HG03103 (cell line): ENCODE results near the gene C9orf78.

ENCODE experiments used
- ATAC-seq: cut with Tn5 transposase; IDR thresholded peaks from one replicate; pipeline ENCODE4 v1.9.1; 2021; ENCODE audit warnings: low read depth; ENCODE audit not compliant: unreplicated experiment

C9orf78 gene

DNA sequence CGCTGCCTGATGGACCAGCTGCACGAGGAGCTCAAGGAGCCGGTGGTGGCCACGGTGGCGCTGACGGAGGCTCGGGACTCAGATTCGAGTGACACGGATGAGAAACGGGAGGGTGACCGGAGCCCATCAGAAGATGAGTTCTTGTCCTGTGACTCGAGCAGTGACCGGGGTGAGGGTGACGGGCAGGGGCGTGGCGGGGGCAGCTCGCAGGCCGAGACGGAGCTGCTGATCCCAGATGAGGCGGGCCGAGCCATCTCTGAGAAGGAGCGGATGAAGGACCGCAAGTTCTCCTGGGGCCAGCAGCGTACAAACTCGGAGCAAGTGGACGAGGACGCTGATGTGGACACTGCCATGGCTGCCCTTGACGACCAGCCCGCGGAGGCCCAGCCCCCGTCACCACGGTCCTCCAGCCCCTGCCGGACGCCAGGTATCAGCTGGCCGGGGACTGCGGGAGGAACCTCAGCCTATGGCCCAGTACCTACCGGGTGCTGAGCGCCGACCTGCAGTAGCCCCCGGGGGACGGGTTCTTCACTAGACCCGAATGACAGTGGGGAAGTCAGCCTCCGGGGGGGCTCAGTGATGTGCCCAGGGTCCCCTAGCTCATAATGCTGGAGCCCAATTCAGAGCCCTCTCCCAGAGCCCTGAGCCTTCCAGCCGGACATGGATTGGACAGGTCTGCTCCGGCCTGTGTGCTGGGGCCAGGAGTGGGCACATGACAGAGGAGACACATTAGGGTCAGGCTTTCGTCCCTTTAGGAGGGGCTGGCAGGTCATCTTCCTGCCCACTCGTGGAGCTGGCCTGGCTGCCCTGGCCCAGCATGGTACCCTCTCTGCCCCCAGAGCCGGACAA is 33.2 kb upstream of the C9orf78 start:
- no peak for ATAC-seq

- ATAC-seq, result no peak
Measured at GRCh38 chr9:129867136-129868022, 32.3 kb upstream of the C9orf78 start.

DNA sequence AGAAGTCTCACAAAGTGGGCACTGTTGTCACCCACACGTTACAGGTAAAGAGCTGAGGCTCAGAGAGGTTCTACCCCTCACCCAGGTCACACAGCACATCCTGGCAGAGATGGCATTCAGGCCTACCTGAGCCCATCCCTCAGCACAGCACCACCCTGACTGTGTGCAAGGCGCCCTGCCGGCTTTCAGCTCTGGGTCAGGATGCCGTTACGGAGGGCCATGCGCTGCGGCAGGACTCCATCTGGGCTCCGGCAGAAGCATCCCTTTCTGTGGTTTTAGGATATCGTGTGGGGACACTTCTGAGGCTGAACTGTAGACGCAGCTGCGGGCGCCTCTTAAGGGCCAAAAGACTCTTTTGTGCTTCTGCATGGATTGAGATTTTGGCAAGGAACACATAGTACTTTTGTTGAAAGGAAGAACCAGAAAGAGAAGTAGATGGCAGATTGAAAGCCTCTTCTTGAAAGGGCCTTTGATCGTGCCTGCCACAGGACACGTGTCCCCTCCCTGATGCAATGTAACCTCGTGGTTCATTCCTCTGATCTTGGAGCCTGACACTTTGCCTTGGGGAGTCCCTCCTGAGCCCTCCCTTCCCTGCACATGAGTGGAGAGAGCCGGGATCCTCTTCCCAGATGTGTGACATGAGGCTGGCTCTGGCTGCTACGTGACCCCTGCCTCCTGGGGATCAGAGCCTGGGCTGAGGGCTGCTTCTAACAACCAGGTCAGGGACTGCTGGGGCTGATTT is 31.5 kb upstream of the C9orf78 start:
- ATAC-seq, result no peak

GRCh38 chr9:129865668-129866320 is 30.7 kb upstream of the C9orf78 start:
- no peak for ATAC-seq

DNA sequence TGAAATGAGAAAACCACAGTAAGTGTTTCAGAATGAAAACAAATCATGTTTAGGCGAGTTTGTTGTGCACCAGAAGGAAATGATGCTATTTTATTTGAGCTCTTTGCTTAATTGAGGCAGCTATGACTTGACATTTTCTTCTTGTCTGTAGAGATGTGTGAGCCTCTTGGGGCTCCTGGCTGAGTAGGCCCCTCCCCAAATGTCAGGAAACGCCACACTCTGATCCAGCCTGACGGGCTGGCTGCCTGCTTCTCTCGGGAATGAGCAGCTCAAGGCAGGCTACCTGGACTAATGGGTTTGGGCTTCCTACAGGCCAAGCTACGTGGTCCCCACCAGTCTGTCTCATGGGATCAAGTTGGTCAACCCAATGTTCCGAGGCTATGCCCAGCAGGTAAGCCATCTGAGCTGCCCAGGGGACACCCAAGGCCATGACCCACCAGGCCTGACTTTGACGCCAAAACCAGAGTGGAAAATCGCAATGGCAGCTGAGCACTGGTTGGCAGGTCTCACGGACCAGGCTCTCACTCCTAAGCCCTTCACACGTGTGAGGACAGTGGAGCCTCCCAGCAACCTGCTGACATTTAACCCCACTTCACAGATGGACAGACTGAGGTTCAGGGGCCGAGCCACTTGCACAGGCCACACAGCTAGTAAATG is 30.0 kb upstream of the C9orf78 start:
- no peak for ATAC-seq

GRCh38 chr9:129863059-129863690 is 28.1 kb upstream of the C9orf78 start:
- no peak for ATAC-seq

DNA sequence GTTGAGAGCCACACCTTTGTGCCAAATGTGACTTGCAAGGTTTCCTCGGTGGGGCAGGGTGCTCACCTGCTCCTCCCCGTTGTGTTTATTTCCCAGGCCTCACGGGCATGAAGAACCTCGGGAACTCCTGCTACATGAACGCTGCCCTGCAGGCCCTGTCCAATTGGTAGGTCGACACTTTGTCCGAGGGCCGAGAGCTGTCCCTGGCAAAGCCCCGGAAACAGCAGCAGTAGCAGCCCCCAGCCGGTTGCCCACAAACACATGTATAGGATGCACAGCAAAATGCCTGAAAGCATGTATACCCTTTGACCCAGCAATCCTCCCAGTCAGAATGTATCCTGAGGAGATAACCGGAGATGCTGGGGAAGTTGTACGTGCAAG is 26.4 kb upstream of the C9orf78 start:
- no peak for ATAC-seq

DNA sequence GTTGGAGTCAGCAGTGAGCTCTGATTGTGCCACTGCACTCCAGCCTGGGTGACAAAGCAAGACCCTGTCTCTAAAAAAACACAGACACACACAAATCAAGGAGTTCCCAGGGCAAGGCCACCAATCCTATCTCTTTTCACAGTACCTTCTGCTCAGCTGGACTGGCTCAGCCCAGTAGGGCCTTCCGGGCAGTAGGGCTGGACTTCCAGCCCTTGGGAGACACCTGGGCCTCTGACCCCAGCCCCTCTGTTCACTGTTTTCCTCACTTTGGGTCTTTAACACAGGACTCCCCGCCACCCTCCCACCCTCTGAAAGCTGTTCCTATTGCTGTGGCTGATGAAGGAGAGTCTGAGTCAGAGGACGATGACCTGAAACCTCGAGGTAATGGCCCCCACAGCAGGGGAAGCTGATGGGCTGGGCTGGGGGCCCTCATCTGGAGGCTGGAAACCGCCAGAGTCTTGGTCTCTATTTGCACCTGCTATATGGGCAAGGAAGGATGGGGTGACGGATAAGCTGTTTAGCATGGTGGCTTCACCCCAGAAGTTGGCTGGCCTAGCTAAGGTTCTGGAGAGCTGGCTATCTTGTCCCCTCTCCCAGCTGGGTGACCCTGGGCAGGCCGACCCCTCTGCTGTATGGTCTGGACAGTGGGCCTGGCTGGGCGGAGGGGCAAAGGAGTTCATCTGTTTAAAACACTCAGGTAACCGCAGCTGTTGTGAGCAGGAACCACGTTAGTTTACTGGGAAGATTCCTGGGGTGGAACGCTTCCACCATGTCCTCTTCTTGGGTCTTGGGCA is 25.8 kb upstream of the C9orf78 start:
- ATAC-seq, result no peak

DNA sequence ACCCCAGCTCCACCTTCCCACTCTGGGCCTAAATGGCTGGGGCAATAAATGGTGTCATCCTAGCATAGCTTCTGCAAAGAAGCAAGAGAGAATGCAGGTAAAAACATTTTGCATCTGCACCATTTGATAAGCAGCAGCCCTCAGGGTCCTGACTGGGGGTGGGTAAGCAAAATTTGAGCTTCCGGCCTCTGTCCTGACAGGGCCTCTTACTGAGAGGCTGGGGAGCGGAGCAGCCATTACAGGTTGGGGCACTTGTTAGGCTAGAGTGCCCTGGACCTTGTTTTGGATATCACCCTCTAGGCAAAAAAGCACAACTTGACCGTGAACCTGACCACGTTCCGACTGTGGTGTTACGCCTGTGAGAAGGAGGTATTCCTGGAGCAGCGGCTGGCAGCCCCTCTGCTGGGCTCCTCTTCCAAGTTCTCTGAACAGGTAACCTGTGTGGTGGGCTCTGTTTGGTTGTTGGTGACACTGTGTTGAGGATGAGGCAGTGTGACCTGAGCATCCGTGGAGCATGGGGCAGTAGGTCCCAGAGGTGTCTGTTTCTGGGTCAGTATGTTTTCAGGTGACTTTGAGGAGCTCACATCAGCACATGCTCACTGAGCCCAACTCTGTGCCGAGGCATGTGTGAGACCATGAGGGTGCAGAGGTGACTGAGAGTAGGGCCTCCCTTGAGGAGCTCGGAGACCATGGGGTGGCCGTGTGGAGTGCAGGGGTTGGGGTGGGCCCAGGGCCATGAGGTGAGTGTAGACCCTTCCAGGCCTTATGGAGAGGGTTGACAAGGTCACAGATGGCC is 23.3 kb upstream of the C9orf78 start:
- ATAC-seq, result no peak

GRCh38 chr9:129857207-129857606 is 22.1 kb upstream of the C9orf78 start:
- no peak for ATAC-seq

- ATAC-seq, result no peak
Measured at GRCh38 chr9:129854588-129855110, 19.6 kb upstream of the C9orf78 start.

DNA sequence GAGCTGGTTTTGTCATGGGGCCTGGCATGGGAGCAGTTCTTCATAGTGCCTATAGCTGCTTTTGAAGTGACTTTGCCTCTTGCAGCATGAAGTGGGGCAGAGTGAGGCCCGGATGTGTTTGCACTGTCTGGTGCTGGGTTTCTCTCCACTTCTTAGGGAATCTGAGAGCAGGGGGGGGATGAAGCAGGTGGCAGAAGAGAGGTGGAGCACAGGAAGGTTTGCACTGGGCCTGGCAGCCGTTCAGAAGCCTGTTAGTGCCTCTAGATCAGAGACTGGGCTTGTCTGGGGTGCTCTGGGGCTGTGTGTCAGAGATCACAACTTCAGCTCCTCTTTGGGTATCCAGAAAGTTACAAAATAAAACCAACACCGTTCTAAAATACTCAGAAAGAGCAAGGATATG is 18.5 kb upstream of the C9orf78 start:
- no peak for ATAC-seq

- no peak for ATAC-seq
Measured at GRCh38 chr9:129852579-129852978, 17.5 kb upstream of the C9orf78 start.

DNA sequence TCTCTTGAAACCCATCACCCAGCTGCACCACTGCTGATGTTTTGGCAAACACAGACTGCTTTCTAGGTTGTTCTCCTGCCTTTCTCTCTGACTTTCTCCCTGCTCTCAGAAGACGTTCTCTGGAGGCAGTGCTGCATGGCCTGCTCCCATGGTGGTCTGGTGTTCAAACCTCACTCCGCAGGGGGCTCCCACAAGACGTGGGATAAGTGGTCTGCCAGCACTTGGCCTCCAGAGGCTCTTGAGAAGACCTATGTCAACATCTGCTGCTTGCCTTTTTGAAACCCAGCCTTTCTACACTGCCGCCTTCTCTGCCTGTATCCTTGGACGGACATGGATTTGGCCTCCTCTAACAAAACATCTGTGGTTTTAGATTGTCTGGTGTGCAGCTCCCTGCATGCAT is 16.7 kb upstream of the C9orf78 start:
- no peak for ATAC-seq

DNA sequence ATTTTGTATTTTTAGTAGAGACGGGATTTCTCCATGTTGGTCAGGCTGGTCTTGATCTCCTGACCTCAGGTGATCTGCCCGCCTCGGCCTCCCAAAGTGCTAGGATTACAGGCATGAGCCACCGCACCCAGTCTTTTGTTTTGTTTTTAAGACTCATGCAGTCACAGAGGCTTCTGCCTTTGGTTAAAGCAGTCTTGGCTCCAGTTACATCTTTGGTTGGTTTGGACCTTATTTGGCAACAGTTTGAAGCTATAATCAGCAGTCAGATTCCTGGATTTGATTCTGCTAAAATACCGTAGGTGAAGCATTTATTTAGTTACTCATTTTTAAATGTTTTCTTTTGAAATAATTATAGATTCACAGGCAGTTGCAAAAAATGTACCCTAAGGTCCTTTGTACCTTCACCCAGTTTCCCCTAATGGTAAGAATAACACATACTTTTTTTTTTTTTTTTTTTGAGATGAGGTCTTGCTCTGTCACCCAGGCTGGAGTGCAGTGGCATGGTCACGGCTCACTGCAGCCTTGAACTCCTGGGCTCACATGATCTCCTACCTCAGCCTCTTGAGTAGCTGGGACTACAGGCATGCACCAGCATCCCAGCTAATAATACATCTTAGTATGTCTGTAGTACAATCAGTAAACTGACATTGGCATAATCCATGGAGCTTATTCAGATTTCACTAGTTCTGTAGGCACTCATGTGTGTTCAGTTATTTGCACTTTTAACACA is 15.9 kb upstream of the C9orf78 start:
- ATAC-seq, result no peak

- ATAC-seq, result no peak
Measured at GRCh38 chr9:129849901-129850300, 14.8 kb upstream of the C9orf78 start.
